B cell (primary cell): ENCODE results near the gene LMAN2. TPM values are rescaled to one million over a fixed set of nuclear protein-coding genes. Genes with fewer than 3 reads are reported as not detected.

Experiments used
- ATAC-seq: fragments of 200-7000 bp; cut with Tn5 transposase; one replicate; pipeline ENCODE4 v1.10.0; 2021; ENCODE audit warnings: low read depth, mild to moderate bottlenecking, moderate number of reproducible peaks, moderate library complexity
- CTCF ChIA-PET: fragments of 350-600 bp; sonication (Branson Sonifier 250); formaldehyde crosslinking; loops from one replicate; lab custom pipeline; 2021; ENCODE audit warnings: antibody characterized with exemption, inconsistent platforms; lab: Charles Lee
- POLR2A ChIA-PET: fragments of 350-600 bp; sonication (Branson Sonifier 250); formaldehyde crosslinking; loops from one replicate; lab custom pipeline; 2021; ENCODE audit warnings: antibody characterized with exemption; lab: Charles Lee
- DNase-seq: peaks from one replicate; pipeline ENCODE4 v3.0.0; 2013
- H2AFZ ChIP-seq: 2 replicates; pipeline ENCODE4 v1.6.1; 2012; ENCODE audit warnings: mild to moderate bottlenecking, low read depth, low read length; ENCODE audit not compliant: insufficient read depth, poor library complexity, severe bottlenecking
- H3K27ac ChIP-seq, 2 donors: 1 replicate in 1 of 2; 2 replicates in 1 of 2; pipeline ENCODE4 v1.5.1; 2012 to 2013; ENCODE audit warnings: low read length in 2 of 2, mild to moderate bottlenecking in 2 of 2, moderate library complexity in 1 of 2
- H3K27me3 ChIP-seq, 4 experiments: fragments of 200-600 bp in 1 of 4; sonication (generic) in 1 of 4; replicated peaks in 1 of 4; 1 replicate in 2 of 4; 2 replicates in 2 of 4; pipeline versions ENCODE4 v1.6.1 to v1.7.0; 2013 to 2016; ENCODE audit warnings: low read length in 3 of 4, mild to moderate bottlenecking in 2 of 4, mixed read lengths in 1 of 4, moderate library complexity in 1 of 4; ENCODE audit not compliant: insufficient read depth in 4 of 4, control insufficient read depth in 3 of 4; ENCODE audit errors: control extremely low read depth in 1 of 4
- H3K36me3 ChIP-seq, 2 experiments: replicated peaks in 1 of 2; 1 replicate in 1 of 2; 2 replicates in 1 of 2; pipeline versions ENCODE4 v1.6.1 to v1.7.1; 2013; ENCODE audit warnings: low read length in 1 of 2; ENCODE audit not compliant: insufficient read depth in 2 of 2, control insufficient read depth in 1 of 2; ENCODE audit errors: control extremely low read depth in 1 of 2, extremely low read depth in 1 of 2
- H3K4me1 ChIP-seq, 2 donors: fragments of 200-600 bp in 1 of 2; sonication (generic) in 1 of 2; 1 replicate in 1 of 2; 2 replicates in 1 of 2; pipeline versions ENCODE4 v1.5.1 to v1.6.1; 2013 to 2017; ENCODE audit warnings: low read length in 2 of 2; ENCODE audit not compliant: control insufficient read depth in 2 of 2, insufficient read depth in 2 of 2
- H3K4me2 ChIP-seq: replicated peaks from 2 replicates; pipeline ENCODE3; 2012; ENCODE audit warnings: mild to moderate bottlenecking, low read depth, low read length; ENCODE audit not compliant: poor library complexity, severe bottlenecking
- H3K4me3 ChIP-seq, 5 experiments: fragments of 200-600 bp in 1 of 5; sonication (generic) in 1 of 5; 1 replicate in 3 of 5; 2 replicates in 2 of 5; pipeline versions ENCODE4 v1.5.1 to v1.7.0; 2011 to 2016; ENCODE audit warnings: low read length in 4 of 5, mild to moderate bottlenecking in 4 of 5, low read depth in 2 of 5, control low read depth in 1 of 5, moderate library complexity in 1 of 5; ENCODE audit not compliant: insufficient read depth in 1 of 5; ENCODE audit errors: control extremely low read depth in 1 of 5, extremely low read depth in 1 of 5
- H3K79me2 ChIP-seq: fragments of 200-600 bp; sonication (generic); one replicate; pipeline ENCODE4 v1.6.0; 2016; ENCODE audit warnings: low read length; ENCODE audit not compliant: control insufficient read depth, insufficient read depth
- H3K9ac ChIP-seq: fragments of 200-600 bp; sonication (generic); 2 replicates; pipeline ENCODE4 v1.6.1; 2017; ENCODE audit warnings: mild to moderate bottlenecking, low read length, moderate library complexity
- H3K9me3 ChIP-seq, 3 donors: one replicate each; pipeline versions ENCODE4 v1.6.1 to v1.7.1; 2013; ENCODE audit warnings: low read length in 2 of 3; ENCODE audit not compliant: control insufficient read depth in 2 of 3, insufficient read depth in 1 of 3; ENCODE audit errors: control extremely low read depth in 1 of 3
- H4K20me1 ChIP-seq: 2 replicates; pipeline ENCODE4 v1.6.0; 2012; ENCODE audit warnings: mild to moderate bottlenecking, low read length; ENCODE audit not compliant: insufficient read depth, control insufficient read depth, poor library complexity, severe bottlenecking
- H3K27ac Mint-ChIP-seq: one replicate; pipeline ENCODE4 v1.8.0; 2021; ENCODE audit warnings: mixed read lengths
- H3K27me3 Mint-ChIP-seq: one replicate; pipeline ENCODE4 v1.8.0; 2021; ENCODE audit warnings: mixed read lengths
- H3K4me1 Mint-ChIP-seq: one replicate; pipeline ENCODE4 v1.8.0; 2021; ENCODE audit warnings: mixed read lengths
- H3K4me3 Mint-ChIP-seq: one replicate; pipeline ENCODE4 v1.8.0; 2021; ENCODE audit warnings: mixed read lengths
- H3K9me3 Mint-ChIP-seq: one replicate; pipeline ENCODE4 v1.8.0; 2022; ENCODE audit warnings: mixed read lengths; ENCODE audit not compliant: insufficient read depth
- EZH2 ChIP-seq: IDR thresholded peaks from 2 replicates; pipeline ENCODE4 v1.6.1; 2012; ENCODE audit warnings: borderline replicate concordance, low read depth, mild to moderate bottlenecking, moderate library complexity, low read length; ENCODE audit not compliant: insufficient read depth, poor library complexity, severe bottlenecking
- WGBS: methylation state at CpG from one replicate; pipeline ENCODE4 v1.1.5; 2013; ENCODE audit warnings: missing lambda C conversion rate; ENCODE audit not compliant: insufficient coverage; 5-methylcytosine and 5-hydroxymethylcytosine counted together
- intact Hi-C: fragments of 100-400 bp; cut with micrococcal nuclease; formaldehyde crosslinking; loops from one replicate; pipeline ENCODE4 v1.10.0; 2022
- polyA plus RNA-seq: library from polyadenylated mRNA; depleted of rRNA; stranded (reverse); fragments of >200 nt; gene quantifications from 2 replicates; pipeline ENCODE4 v1.2.3, GENCODE V29; 2012
- total RNA-seq, 2 donors: library from RNA; stranded (reverse); fragments of 120-200 nt in 1 of 2; gene quantifications; 1 replicate in 1 of 2; 2 replicates in 1 of 2; pipeline versions ENCODE4 v1.2.3 to v1.2.4, GENCODE V29; 2013 to 2022
- TF ChIP-seq, protein P1 (sequence below): fragments of 200-600 bp; IDR thresholded peaks from one replicate; pipeline ENCODE4 v1.8.0; 2022; ENCODE audit warnings: antibody characterized with exemption, mild to moderate bottlenecking

LMAN2 gene
- total and polyA plus RNA-seq, 2 donors (not counting 1 experiment from before 2014, with no cell fraction given) = 99.4 to 123 TPM

GRCh38 chr5:177311723-177312648 lies 39.5 kb downstream of the LMAN2 start, which contains the start of gene MXD3:
Gene MXD3 (minus strand): TSS chr5:177311898. CDS start chr5:177311830, 68 bp downstream.
- Histone ChIP-seq H3K4me3 (peak within 1 kb of the TSS; percentile 15 to 80 (median 63)), H3K4me1 (peaks cover 40 to 58% of the 10 kb centered on the region in 2 donors), H3K4me2 (peak within 1 kb of the TSS; percentile 99), H3K9me3 (peaks cover 0 to 2% (median 0%) of the 10 kb centered on the region in 3 donors), H3K79me2 (peaks cover 25% of the 10 kb centered on the region), H3K27ac (peak within 1 kb of the TSS; percentile 27 to 34), H3K9ac (peak within 1 kb of the TSS; percentile 72), H3K27me3 (no peaks in the 10 kb centered on the region), H2AFZ (peak within 1 kb of the TSS; percentile 68), H4K20me1 (peaks cover 52% of the 10 kb centered on the region), H3K36me3 (peaks cover 0 to 6% of the 10 kb centered on the region in 2 experiments)
- intact Hi-C loops = loop anchor here (1.0 to 10.0 kb wide), 4 partner anchors 12 to 803 kb away; partner anchors contain the start of genes GRK6 and N4BP3
- ATAC-seq (peak; percentile 89), DNase-seq (peak; percentile 94)
- H3K4me3 Mint-ChIP-seq = peak within 1 kb of the TSS; percentile 90
- H3K4me1 Mint-ChIP-seq = peaks cover 41% of the 10 kb centered on the region
- ChIA-PET POLR2A (interaction anchor here (0.6 to 1.4 kb wide), 4 partner anchors 10 to 178 kb away, joined by 3 read pairs; partner anchors contain the start of gene NSD1), CTCF (interaction anchor here (0.6 to 4.9 kb wide), 7 partner anchors 7 to 204 kb away, joined by 3 to 34 read pairs (median 4); partner anchors contain the start of gene LMAN2)
- no peaks in the 10 kb centered on the region for H3K9me3 Mint-ChIP-seq
- under 1% methylated on average over 78 of the region's 78 CpGs for WGBS
- H3K27ac Mint-ChIP-seq = peak within 1 kb of the TSS; percentile 84
- TF ChIP-seq EZH2 = no peak
- TF ChIP-seq, protein P1, sequence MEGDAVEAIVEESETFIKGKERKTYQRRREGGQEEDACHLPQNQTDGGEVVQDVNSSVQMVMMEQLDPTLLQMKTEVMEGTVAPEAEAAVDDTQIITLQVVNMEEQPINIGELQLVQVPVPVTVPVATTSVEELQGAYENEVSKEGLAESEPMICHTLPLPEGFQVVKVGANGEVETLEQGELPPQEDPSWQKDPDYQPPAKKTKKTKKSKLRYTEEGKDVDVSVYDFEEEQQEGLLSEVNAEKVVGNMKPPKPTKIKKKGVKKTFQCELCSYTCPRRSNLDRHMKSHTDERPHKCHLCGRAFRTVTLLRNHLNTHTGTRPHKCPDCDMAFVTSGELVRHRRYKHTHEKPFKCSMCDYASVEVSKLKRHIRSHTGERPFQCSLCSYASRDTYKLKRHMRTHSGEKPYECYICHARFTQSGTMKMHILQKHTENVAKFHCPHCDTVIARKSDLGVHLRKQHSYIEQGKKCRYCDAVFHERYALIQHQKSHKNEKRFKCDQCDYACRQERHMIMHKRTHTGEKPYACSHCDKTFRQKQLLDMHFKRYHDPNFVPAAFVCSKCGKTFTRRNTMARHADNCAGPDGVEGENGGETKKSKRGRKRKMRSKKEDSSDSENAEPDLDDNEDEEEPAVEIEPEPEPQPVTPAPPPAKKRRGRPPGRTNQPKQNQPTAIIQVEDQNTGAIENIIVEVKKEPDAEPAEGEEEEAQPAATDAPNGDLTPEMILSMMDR = no peak
- no peaks in the 10 kb centered on the region for H3K27me3 Mint-ChIP-seq
